Endothelial cell of umbilical vein (primary cell): ENCODE data around the gene ATP2B2. TPM values are rescaled to one million over a fixed set of nuclear protein-coding genes. Genes with fewer than 3 reads are reported as not detected.

Source experiments
- BruUV-seq: library from RNA; stranded (reverse); fragments of 400-500 nt; replicated peaks from 2 replicates; lab custom pipeline; 2021; lab: Mats Ljungman, UMichigan
- CTCF ChIA-PET: fragments of 300-600, 350-600 bp; sonication (Branson Sonifier 250); formaldehyde crosslinking; loops from one replicate; lab custom pipeline; 2021; ENCODE audit warnings: antibody characterized with exemption, inconsistent platforms; lab: Charles Lee
- POLR2A ChIA-PET: fragments of 300-600, 350-600 bp; sonication (Branson Sonifier 250); formaldehyde crosslinking; loops from one replicate; lab custom pipeline; 2021; ENCODE audit warnings: antibody characterized with exemption, inconsistent platforms; lab: Charles Lee
- DNase-seq: peaks from one replicate; pipeline ENCODE4 v3.0.0-alpha.2; 2011; ENCODE audit warnings: low read depth, low spot score
- FAIRE-seq: peaks from 2 replicates; lab custom pipeline; 2011; peaks lifted over from hg19 to GRCh38; lab: Jason Lieb, UNC
- H2AFZ ChIP-seq: 2 replicates; pipeline ENCODE4 v1.6.0; 2012; ENCODE audit warnings: low read depth, low read length, control low read depth, inconsistent platforms
- H3K27ac ChIP-seq: 2 replicates; pipeline ENCODE4 v1.5.1; 2011; ENCODE audit warnings: low read depth, mild to moderate bottlenecking, control low read depth, low read length, moderate library complexity; ENCODE audit not compliant: insufficient read depth
- H3K27me3 ChIP-seq, 2 experiments: 2 replicates each; pipeline versions ENCODE4 v1.6.0 to v1.6.1; 2011; ENCODE audit warnings: low read length in 2 of 2, mixed read lengths in 1 of 2; ENCODE audit not compliant: control insufficient read depth in 2 of 2, insufficient read depth in 2 of 2
- H3K36me3 ChIP-seq, 2 experiments: 2 replicates in 1 of 2; 3 replicates in 1 of 2; pipeline ENCODE4 v1.5.1; 2011; ENCODE audit warnings: low read length in 2 of 2, mild to moderate bottlenecking in 1 of 2, moderate library complexity in 1 of 2; ENCODE audit not compliant: control insufficient read depth in 2 of 2, insufficient read depth in 2 of 2; ENCODE audit errors: extremely low read depth in 1 of 2
- H3K4me1 ChIP-seq: 3 replicates; pipeline ENCODE4 v1.5.1; 2011; ENCODE audit warnings: mild to moderate bottlenecking, low read length; ENCODE audit not compliant: control insufficient read depth, insufficient read depth; ENCODE audit errors: extremely low read depth
- H3K4me2 ChIP-seq: 2 replicates; pipeline ENCODE4 v1.6.1; 2011; ENCODE audit warnings: low read length, control low read depth, mixed read lengths; ENCODE audit not compliant: insufficient read depth
- H3K4me3 ChIP-seq, 3 experiments: fragments of 200-600 bp in 1 of 3; sonication (generic), shearing (Covaris generic) in 1 of 3; replicated peaks in 1 of 3; 2 replicates each; pipeline ENCODE4 v1.5.1; 2011 to 2016; ENCODE audit warnings: control low read depth in 3 of 3, low read length in 3 of 3, mild to moderate bottlenecking in 2 of 3, inconsistent platforms in 1 of 3, low read depth in 1 of 3, moderate library complexity in 1 of 3; ENCODE audit not compliant: insufficient read depth in 1 of 3
- H3K79me2 ChIP-seq: 2 replicates; pipeline ENCODE4 v1.6.0; 2012; ENCODE audit warnings: low read length, inconsistent platforms; ENCODE audit not compliant: control insufficient read depth, insufficient read depth
- H3K9ac ChIP-seq: replicated peaks from 2 replicates; pipeline ENCODE3; 2011; ENCODE audit warnings: low read length, control low read depth; ENCODE audit not compliant: insufficient read depth; ENCODE audit errors: extremely low read depth
- H3K9me1 ChIP-seq: replicated peaks from 3 replicates; pipeline ENCODE4 v1.6.0; 2011; ENCODE audit warnings: mild to moderate bottlenecking, low read length; ENCODE audit not compliant: control insufficient read depth, insufficient read depth; ENCODE audit errors: extremely low read depth
- H3K9me3 ChIP-seq: replicated peaks from 2 replicates; pipeline ENCODE4 v1.5.1; 2012; ENCODE audit warnings: low read length, inconsistent platforms; ENCODE audit not compliant: control insufficient read depth, insufficient read depth
- H4K20me1 ChIP-seq: replicated peaks from 2 replicates; pipeline ENCODE3; 2011; ENCODE audit warnings: mild to moderate bottlenecking, low read length; ENCODE audit not compliant: control insufficient read depth, insufficient read depth; ENCODE audit errors: extremely low read depth
- EZH2 ChIP-seq: IDR thresholded peaks from 2 replicates; pipeline ENCODE4 v1.6.1; 2012; ENCODE audit warnings: borderline replicate concordance, low read depth, mild to moderate bottlenecking, moderate library complexity, low read length, inconsistent platforms; ENCODE audit not compliant: severe bottlenecking
- FOS ChIP-seq: IDR thresholded peaks from 2 replicates; pipeline ENCODE4 v1.6.1; 2011; ENCODE audit warnings: mild to moderate bottlenecking, low read length, moderate library complexity, borderline replicate concordance; ENCODE audit not compliant: insufficient read depth
- GATA2 ChIP-seq: IDR thresholded peaks from 2 replicates; pipeline ENCODE4 v1.7.0; 2011; ENCODE audit warnings: low read depth, mild to moderate bottlenecking, moderate library complexity, mixed read lengths, low read length; ENCODE audit not compliant: insufficient read length, insufficient read depth
- JUN ChIP-seq: IDR thresholded peaks from 2 replicates; pipeline ENCODE4 v1.6.1; 2011; ENCODE audit warnings: borderline replicate concordance, low read depth; ENCODE audit not compliant: insufficient read length, insufficient read depth
- MYC ChIP-seq: IDR thresholded peaks from one replicate; pipeline ENCODE4 v1.6.1; 2011; ENCODE audit warnings: mild to moderate bottlenecking, low read depth, low read length
- POLR2A ChIP-seq: IDR thresholded peaks from 2 replicates; pipeline ENCODE4 v1.6.1; 2012; ENCODE audit warnings: low read depth, mild to moderate bottlenecking, control low read depth, low read length
- POLR2AphosphoS5 ChIP-seq: IDR thresholded peaks from 2 replicates; pipeline ENCODE4 v1.6.1; 2012; ENCODE audit warnings: low read depth, mild to moderate bottlenecking, control low read depth, low read length, moderate library complexity; ENCODE audit not compliant: insufficient read depth
- dilution Hi-C: fragments of 300-500 bp; cut with MboI; formaldehyde crosslinking; loops from one replicate; pipeline ENCODE4 v1.15.0; 2019; ENCODE audit warnings: low sequenced_read_pairs; ENCODE audit not compliant: extremely low pct_ligation_motif_present
- intact Hi-C: fragments of 100-400 bp; cut with micrococcal nuclease; formaldehyde crosslinking; loops from one replicate; pipeline ENCODE4 v1.10.0; 2022
- polyA plus RNA-seq, 4 experiments: library from polyadenylated mRNA; depleted of rRNA in 3 of 4; stranded (reverse) in 3 of 4; unstranded in 1 of 4; fragments of >200 nt; gene quantifications; 2 replicates each; pipeline versions ENCODE4 v1.2.1 to v1.2.3, GENCODE V29; 2011 to 2012; ENCODE audit warnings: missing spikeins in 1 of 4
- total RNA-seq: library from RNA; stranded (reverse); gene quantifications from 2 replicates; pipeline ENCODE4 v1.2.3, GENCODE V29; 2021
- TF ChIP-seq, protein P1 (sequence below), 2 donors: IDR thresholded peaks; 1 replicate in 1 of 2; 2 replicates in 1 of 2; pipeline ENCODE4 v1.5.1; 2011; ENCODE audit warnings: low read length in 2 of 2, mild to moderate bottlenecking in 2 of 2, moderate library complexity in 2 of 2, control low read depth in 1 of 2, inconsistent platforms in 1 of 2, low read depth in 1 of 2; ENCODE audit not compliant: insufficient read depth in 1 of 2; ENCODE audit errors: extremely low read depth in 1 of 2
- TF ChIP-seq, protein P2 (sequence below): IDR thresholded peaks from 2 replicates; pipeline ENCODE4 v1.6.1; 2011; ENCODE audit not compliant: insufficient read depth, insufficient read length

ATP2B2 gene
- total and polyA plus RNA-seq, 2 donors (not counting 3 experiments of a cell fraction or from before 2014, with no cell fraction given), result not detected

DNA sequence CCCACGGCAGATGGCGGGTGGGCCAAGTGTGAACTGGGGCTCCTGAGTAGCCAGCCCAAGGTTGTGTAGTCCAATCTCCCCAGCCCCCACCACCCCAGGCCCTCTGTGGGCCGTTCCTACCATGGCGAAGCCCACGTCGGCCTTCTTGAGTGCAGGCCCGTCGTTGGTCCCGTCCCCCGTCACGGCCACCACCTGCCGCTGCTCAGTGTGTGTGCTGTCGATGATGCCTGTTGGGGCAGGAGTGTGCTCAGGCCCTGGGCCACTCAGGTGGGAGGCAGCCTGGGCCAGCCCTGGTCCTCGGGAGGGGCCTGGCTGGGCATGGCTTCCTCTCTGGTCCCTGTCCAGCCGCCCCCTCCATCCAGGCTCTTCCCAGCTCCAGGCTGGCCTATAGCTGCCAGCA lies 159.5 kb downstream of the ATP2B2 start:
- Histone ChIP-seq H3K27ac (no peak overlapping the region), H3K4me2 (no peak overlapping the region), H4K20me1 (no peaks in the 10 kb centered on the region), H3K27me3 (no peaks in the 10 kb centered on the region), H3K79me2 (no peaks in the 10 kb centered on the region), H3K9me3 (no peaks in the 10 kb centered on the region), H3K4me3 (no peak overlapping the region), H3K36me3 (no peaks in the 10 kb centered on the region), H3K9ac (no peak overlapping the region), H3K4me1 (no peaks in the 10 kb centered on the region), H2AFZ (no peak overlapping the region), H3K9me1 (no peaks in the 10 kb centered on the region)
- BruUV-seq, result no TSS peak
- TF ChIP-seq POLR2AphosphoS5 (no peak), GATA2 (no peak), MYC (no peak), JUN (no peak), FOS (no peak), POLR2A (no peak), EZH2 (no peak)
- TF ChIP-seq, protein P1, sequence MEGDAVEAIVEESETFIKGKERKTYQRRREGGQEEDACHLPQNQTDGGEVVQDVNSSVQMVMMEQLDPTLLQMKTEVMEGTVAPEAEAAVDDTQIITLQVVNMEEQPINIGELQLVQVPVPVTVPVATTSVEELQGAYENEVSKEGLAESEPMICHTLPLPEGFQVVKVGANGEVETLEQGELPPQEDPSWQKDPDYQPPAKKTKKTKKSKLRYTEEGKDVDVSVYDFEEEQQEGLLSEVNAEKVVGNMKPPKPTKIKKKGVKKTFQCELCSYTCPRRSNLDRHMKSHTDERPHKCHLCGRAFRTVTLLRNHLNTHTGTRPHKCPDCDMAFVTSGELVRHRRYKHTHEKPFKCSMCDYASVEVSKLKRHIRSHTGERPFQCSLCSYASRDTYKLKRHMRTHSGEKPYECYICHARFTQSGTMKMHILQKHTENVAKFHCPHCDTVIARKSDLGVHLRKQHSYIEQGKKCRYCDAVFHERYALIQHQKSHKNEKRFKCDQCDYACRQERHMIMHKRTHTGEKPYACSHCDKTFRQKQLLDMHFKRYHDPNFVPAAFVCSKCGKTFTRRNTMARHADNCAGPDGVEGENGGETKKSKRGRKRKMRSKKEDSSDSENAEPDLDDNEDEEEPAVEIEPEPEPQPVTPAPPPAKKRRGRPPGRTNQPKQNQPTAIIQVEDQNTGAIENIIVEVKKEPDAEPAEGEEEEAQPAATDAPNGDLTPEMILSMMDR (IDR thresholded peaks at IDR 0.05; ENCODE audit: extremely low read depth in 1 of 2, insufficient read depth in 1 of 2, low read depth in 1 of 2, low read length in 2 of 2), result no peak
- TF ChIP-seq, protein P2, sequence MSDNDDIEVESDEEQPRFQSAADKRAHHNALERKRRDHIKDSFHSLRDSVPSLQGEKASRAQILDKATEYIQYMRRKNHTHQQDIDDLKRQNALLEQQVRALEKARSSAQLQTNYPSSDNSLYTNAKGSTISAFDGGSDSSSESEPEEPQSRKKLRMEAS, result no peak
- DNase-seq (no peak), FAIRE-seq (no peak)
- CTCF ChIA-PET, result interaction anchor here (1.1 to 3.9 kb wide), 2 partner anchors 21 to 394 kb away, joined by 4 to 84 read pairs; no protein-coding TSS in a partner anchor
- dilution Hi-C loops (no loop called here), intact Hi-C loops (no loop called here)
- POLR2A ChIA-PET, result no interaction called here
